IMR-90 (cell line): ENCODE measurements around the gene DIP2C.

ENCODE experiments used
- CTCF ChIP-seq: conservative IDR thresholded peaks from 2 replicates; pipeline ENCODE4 v1.5.1; 2012; ENCODE audit warnings: mild to moderate bottlenecking, low read depth, low read length, improper control_type of control experiment
- MAFK ChIP-seq: IDR thresholded peaks from 2 replicates; pipeline ENCODE4 v1.6.1; 2012; ENCODE audit warnings: low read depth, low read length, improper control_type of control experiment
- MAZ ChIP-seq: IDR thresholded peaks from 2 replicates; pipeline ENCODE4 v1.6.1; 2012; ENCODE audit warnings: low read depth, mild to moderate bottlenecking, low read length, improper control_type of control experiment, moderate library complexity, borderline replicate concordance

- TF ChIP-seq MAZ (no peak), CTCF (no peak), MAFK (no peak)
Observed at GRCh38 chr10:391305-391704, 298.2 kb downstream of the DIP2C start.
